Skeletal muscle satellite cell (primary cell): ENCODE measurements around the gene CDHR3.

ENCODE experiments used
- H3K27me3 ChIP-seq: 2 replicates; pipeline ENCODE4 v1.7.0; 2013; ENCODE audit warnings: low read length; ENCODE audit not compliant: control insufficient read depth, insufficient read depth
- H3K36me3 ChIP-seq: 2 replicates; pipeline ENCODE4 v1.7.0; 2013; ENCODE audit warnings: mild to moderate bottlenecking, control low read depth, low read length; ENCODE audit not compliant: insufficient read depth
- H3K4me1 ChIP-seq: 2 replicates; pipeline ENCODE4 v1.7.0; 2013; ENCODE audit warnings: low read length; ENCODE audit not compliant: control insufficient read depth, insufficient read depth
- H3K4me2 ChIP-seq: 2 replicates; pipeline ENCODE4 v1.7.0; 2013; ENCODE audit warnings: mild to moderate bottlenecking, low read length
- H3K4me3 ChIP-seq: 2 replicates; pipeline ENCODE4 v1.7.0; 2013; ENCODE audit warnings: low read length
- H3K9ac ChIP-seq: 2 replicates; pipeline ENCODE4 v1.7.0; 2013; ENCODE audit warnings: mild to moderate bottlenecking, low read depth, low read length, moderate library complexity
- H3K9me3 ChIP-seq: replicated peaks from 2 replicates; pipeline ENCODE4 v1.7.0; 2013; ENCODE audit warnings: mild to moderate bottlenecking, control low read depth, low read length

CDHR3 gene

DNA sequence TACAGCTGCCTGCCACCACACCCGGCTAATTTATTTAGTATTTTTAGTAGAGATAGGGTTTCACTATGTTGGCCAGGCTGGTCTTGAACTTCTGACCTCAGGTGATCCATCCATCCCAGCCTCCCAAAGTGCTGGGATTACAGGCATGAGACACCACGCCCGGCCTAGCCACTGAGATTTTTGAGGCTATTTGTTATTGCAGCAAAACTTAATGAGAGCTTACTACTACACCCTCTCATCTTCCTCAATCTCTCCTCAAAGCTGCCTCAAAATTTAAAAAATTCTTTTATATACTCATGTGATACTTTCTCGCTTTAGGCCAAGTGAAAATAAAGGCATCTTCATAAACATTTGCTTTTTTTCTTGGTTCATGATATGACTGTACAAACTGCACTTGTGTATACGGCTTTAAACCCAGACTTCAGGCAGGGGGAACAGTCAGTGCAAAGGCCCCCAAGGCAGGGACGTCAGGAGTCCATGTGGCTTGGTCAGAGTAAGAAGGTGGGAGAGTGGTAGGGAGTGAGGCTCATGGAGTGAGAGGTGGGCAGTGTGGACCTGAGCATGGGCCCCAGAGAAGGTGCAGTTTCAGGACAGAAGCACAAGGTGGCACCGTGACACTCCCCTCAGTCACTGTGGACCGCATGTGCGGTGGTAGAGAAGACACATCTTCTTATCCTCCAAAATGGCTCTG lies 93.6 kb downstream of the CDHR3 start:
- H3K4me2 ChIP-seq: peak overlapping the region; percentile 50
- H3K4me3 ChIP-seq: no peak overlapping the region
- no peaks in the 10 kb centered on the region for H3K4me1 ChIP-seq
- H3K9me3 ChIP-seq: no peaks in the 10 kb centered on the region
- no peak overlapping the region for H3K9ac ChIP-seq
- no peaks in the 10 kb centered on the region for H3K36me3 ChIP-seq
- peaks cover 29% of the 10 kb centered on the region for H3K27me3 ChIP-seq

DNA sequence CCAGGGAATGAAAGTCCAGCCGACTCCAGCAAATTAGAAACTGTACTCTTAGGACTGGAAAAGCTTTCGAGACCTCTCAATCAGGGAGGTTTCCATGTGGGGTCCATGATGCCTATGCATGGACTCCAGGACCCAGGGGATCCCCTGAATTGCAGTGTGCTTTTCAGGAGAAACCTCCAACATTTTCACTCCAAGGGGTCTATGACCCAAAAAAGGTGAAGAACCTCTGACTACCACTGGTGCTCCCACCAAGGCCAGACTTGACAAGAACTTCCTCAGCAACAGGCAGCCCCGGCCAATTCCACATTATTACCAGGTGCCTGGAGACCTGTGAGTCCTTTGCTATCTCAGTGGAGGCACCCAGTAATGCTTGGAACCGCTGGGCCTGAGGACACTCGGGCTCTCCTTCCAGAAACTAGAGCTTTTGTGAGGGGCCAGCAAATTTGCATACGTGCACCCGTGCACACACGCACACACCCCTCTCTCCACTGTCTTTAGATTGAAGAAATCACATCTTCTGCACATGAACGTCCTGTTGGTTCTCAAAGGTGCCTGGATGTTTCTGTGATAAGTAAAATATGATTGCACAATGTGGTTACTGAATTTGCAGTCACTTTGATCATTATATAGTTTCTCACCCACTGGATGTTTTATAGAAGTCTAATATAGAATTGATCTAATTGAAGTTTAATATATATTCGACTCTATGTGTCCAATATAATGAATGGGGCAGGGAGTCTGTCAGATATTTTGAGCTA lies 94.3 kb downstream of the CDHR3 start:
- Histone ChIP-seq H3K27me3 (peaks cover 23% of the 10 kb centered on the region), H3K4me1 (no peaks in the 10 kb centered on the region)

DNA sequence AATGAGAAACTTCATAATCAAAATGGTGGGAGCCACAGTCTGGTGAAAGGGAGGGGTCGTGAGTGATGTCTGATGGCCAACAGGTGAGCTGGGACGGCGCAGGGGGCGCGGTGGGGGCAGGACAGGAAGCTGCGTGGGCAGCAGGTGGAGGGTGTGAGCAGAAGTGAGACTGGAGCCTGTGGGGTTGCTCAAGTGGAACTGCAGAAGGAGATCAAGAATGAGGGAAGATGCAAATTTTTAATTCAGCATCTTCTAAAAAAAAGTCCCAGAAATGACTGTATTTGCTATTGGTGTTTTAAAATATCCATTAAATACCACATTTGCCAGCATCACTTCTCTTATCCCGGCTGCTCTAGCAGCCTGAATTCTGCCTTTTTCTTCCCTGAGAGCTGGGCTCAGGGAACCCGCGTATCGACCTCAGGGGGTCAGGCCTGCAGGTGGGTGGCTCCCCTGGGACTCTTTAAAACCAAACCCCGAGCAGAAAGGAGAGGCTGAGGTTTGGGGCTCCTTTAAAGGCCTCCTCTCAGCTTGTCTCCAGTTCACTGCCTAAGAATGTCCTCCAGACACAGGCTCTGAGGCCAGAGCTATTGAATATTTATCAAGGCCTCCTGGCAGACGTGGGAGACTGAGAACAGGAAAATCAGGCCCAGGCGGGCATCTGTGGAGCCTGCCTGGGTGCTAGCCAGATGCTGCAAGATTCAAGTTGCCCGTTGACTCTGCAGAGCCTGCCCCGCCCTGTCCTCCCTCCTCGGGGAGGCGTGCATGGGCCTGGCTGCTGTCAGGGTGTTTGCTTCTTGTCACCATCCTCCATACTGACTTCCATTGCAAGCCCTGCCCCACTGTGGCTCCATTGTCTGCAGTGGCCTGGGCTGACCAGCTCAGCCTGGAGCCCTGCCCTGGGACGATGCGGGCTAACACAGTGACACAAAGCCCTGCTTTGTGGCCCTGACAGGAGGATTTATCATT lies 95.2 kb downstream of the CDHR3 start:
- no peak overlapping the region for H3K4me2 ChIP-seq
- no peak overlapping the region for H3K4me3 ChIP-seq
- H3K4me1 ChIP-seq: no peaks in the 10 kb centered on the region
- H3K36me3 ChIP-seq: no peaks in the 10 kb centered on the region
- no peak overlapping the region for H3K9ac ChIP-seq
- H3K9me3 ChIP-seq: no peaks in the 10 kb centered on the region
- peaks cover 16% of the 10 kb centered on the region for H3K27me3 ChIP-seq

More for the DNA sequence above, 94.3 kb downstream of the CDHR3 start:
- Histone ChIP-seq H3K4me2 (peak overlapping the region; percentile 50), H3K4me3 (no peak overlapping the region), H3K36me3 (no peaks in the 10 kb centered on the region), H3K9me3 (no peaks in the 10 kb centered on the region), H3K9ac (no peak overlapping the region)

DNA sequence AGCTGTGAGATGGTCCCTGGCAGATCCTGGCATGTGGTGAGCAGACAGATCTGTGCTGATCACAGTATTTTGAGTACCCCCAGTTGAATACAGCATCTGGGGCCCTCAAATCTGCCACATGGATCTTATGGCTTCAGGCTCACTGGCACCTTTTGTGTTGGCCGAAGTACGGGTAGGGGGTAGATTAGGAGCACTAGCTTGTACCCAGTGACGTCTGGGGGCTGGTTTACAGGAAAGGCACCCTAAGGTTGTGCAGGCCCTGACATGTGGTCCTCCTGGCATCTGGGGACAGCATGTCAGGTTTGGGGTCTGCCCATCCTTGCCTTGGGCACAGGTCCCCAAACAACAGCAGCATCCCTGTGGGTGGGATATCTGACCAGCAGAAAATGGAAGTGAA lies 95.9 kb downstream of the CDHR3 start:
- Histone ChIP-seq H3K9ac (no peak overlapping the region), H3K27me3 (peaks cover 15% of the 10 kb centered on the region), H3K9me3 (no peaks in the 10 kb centered on the region), H3K4me3 (no peak overlapping the region), H3K36me3 (no peaks in the 10 kb centered on the region), H3K4me1 (no peaks in the 10 kb centered on the region), H3K4me2 (no peak overlapping the region)

DNA sequence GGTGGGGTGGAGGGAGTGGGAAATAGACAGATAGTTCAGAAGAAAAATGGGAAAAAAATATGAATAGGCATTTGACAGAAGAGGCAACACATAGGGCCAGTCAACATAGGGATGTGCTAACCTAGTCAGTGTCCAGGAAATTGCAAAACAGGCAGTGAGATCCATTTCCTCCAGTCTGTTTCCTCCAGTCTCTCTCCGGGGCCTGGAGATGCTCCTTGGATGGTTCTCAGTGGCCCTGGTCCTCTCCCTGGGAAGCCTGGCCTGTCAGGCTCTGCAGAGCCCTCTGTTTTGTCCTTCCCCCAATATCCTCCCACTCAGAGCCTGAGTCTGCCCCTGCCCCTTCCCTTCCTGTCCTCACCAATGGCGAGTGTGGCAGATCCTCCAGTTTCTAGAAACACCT lies 96.5 kb downstream of the CDHR3 start:
- Histone ChIP-seq H3K4me1 (peaks cover 4% of the 10 kb centered on the region), H3K4me2 (no peak overlapping the region), H3K4me3 (no peak overlapping the region), H3K27me3 (peaks cover 9% of the 10 kb centered on the region), H3K9me3 (no peaks in the 10 kb centered on the region), H3K9ac (no peak overlapping the region), H3K36me3 (no peaks in the 10 kb centered on the region)

DNA sequence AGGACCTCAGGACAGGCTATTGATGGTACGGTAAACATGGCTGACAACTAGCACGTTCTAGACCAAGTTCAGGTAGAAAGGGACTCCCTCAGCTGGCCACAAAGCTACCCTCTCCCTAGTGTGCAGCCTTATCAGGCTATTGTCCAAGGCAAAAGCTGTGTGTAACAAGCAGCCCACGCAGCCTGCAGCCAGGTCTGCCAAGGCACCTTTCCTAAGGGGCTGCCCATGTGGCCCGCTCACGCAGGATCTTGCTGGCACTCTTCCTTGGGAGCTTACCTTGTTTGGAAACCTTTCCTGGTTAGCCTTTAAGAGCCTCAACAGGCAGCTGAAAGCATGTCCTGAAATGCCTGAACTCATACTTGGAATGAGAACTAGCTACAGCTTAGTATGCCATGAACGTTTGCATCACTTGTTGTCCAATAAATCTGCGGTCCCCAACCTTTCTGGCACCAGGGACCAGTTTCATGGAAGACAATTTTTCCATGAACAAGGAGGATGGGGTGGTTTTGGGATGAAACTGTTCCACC lies 97.4 kb downstream of the CDHR3 start:
- Histone ChIP-seq H3K9me3 (no peaks in the 10 kb centered on the region), H3K4me1 (peaks cover 13% of the 10 kb centered on the region), H3K4me3 (no peak overlapping the region), H3K36me3 (no peaks in the 10 kb centered on the region), H3K9ac (no peak overlapping the region), H3K27me3 (no peaks in the 10 kb centered on the region), H3K4me2 (no peak overlapping the region)

DNA sequence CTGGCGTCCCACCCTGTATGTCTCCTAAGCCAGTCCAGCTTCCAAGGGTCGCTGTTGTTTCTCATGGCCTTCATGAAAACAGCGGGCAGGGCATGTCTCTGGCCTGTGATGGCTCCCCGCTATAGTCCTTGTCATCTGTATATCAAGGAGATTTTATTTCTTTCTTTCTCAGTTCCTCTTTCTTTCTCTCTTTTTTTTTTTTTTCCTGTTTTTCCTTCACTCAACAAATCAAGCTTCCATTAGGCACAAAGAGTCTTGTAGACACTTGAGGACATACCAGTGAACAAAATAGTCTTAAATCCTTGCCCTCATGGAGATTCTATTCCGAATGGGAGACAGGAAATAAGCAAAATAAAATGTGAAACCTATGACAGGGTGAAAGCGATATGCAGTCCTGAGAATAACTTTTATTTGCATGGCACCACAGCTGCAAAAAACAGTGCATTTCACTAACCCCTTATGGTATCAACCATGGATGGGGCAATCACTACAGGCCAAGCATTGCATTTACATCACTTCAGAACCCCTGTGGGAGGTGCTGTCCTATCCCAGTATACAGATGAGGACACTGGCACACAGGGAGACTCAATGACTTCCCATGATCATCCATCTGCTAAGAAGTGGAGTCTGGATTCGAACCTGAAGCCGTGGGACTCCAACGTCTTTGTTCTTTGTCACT lies 98.4 kb downstream of the CDHR3 start:
- peaks cover 21% of the 10 kb centered on the region for H3K4me1 ChIP-seq
- H3K4me3 ChIP-seq: no peak overlapping the region
- H3K9me3 ChIP-seq: no peaks in the 10 kb centered on the region
- H3K36me3 ChIP-seq: no peaks in the 10 kb centered on the region
- no peak overlapping the region for H3K9ac ChIP-seq
- H3K4me2 ChIP-seq: no peak overlapping the region
- no peaks in the 10 kb centered on the region for H3K27me3 ChIP-seq

DNA sequence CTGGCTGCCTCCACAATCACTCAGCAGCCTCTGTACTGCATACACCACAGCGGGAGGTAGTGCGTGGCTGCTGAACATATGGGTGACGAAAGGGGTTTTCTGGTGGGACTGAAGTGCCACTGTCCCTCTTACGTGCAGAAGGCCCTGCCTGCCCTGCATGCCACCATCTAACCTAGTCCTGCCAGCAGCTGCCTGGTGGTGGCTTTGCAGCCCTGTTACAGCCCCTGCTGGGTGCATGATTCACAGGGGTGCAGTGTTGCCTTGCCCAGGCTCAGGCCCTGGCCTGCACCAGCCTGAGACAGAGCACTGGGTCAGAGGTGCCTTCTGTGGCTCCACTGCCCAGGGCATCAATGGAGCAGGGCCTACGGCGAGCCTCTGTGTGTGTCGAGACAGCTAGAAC lies 98.9 kb downstream of the CDHR3 start:
- Histone ChIP-seq H3K4me3 (no peak overlapping the region), H3K27me3 (no peaks in the 10 kb centered on the region), H3K36me3 (no peaks in the 10 kb centered on the region), H3K4me2 (no peak overlapping the region), H3K9me3 (no peaks in the 10 kb centered on the region), H3K4me1 (peaks cover 21% of the 10 kb centered on the region), H3K9ac (no peak overlapping the region)

DNA sequence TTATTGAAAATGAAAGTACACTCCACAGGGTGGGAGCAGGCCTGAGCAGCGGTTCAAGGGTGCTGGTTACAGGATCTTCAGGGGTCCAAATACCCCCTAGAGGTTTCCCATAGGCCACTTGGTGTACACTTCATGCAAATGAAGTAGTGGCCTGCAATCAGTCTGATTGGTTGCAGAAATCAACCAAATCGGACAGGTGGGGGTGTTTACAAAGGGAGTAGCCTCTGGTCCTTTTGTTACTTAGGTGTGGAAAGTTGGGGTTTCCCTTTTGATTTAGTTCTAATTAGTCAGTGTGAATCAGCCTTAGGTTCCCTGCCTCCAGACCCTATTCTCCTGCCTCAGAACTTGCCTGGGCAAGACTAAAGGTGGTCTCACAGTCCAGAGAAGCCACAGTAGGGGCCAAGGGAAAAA lies 99.5 kb downstream of the CDHR3 start:
- Histone ChIP-seq H3K4me1 (peaks cover 21% of the 10 kb centered on the region), H3K9me3 (no peaks in the 10 kb centered on the region), H3K36me3 (no peaks in the 10 kb centered on the region), H3K27me3 (no peaks in the 10 kb centered on the region), H3K4me2 (no peak overlapping the region), H3K4me3 (no peak overlapping the region), H3K9ac (no peak overlapping the region)

DNA sequence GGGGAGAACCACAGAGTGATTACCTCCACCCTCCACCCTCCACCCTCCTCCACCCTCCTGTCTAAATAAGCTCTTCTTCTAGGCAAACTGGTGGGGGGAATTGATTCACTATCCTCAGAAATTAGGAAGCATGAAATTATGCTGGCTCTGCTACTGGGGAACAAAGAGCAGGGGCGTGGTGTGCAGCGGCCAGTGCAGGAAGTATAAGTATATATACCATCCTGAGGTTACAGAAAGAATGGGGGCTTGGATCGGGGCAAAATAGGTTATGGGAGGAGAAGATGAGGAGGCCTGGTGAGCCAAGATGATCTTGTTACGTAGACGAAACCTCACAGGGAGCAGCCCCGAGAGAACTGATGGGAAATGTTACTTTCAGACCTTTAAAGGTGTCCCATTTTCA lies 100.0 kb downstream of the CDHR3 start:
- H3K36me3 ChIP-seq: no peaks in the 10 kb centered on the region
- no peaks in the 10 kb centered on the region for H3K9me3 ChIP-seq
- no peak overlapping the region for H3K4me2 ChIP-seq
- no peak overlapping the region for H3K4me3 ChIP-seq
- H3K9ac ChIP-seq: no peak overlapping the region
- H3K4me1 ChIP-seq: peaks cover 21% of the 10 kb centered on the region
- H3K27me3 ChIP-seq: no peaks in the 10 kb centered on the region

DNA sequence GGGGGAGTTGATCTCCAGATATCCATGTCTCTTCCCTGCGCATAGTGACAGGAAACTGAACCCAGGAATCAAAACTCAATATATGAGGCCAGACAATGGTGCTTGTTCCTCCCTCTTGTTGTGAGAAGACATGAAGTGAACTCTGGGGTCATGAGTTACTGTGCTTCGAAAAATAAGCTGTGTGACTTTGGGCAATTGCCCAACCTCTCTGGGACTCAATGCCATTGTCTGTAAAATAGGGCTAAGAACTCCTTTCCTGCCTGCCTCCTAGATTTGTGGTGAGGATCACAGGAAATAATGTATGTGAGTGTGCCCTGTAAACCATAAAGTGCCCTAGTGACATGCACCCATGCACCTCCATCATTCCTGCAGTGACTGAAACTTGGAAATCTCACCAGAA lies 100.6 kb downstream of the CDHR3 start:
- Histone ChIP-seq H3K36me3 (no peaks in the 10 kb centered on the region), H3K4me1 (peaks cover 25% of the 10 kb centered on the region), H3K4me2 (no peak overlapping the region), H3K27me3 (no peaks in the 10 kb centered on the region), H3K4me3 (no peak overlapping the region), H3K9me3 (no peaks in the 10 kb centered on the region), H3K9ac (no peak overlapping the region)
